ENCODE results near the gene LAMA3.

GRCh38 chr18:23704806-23705205 is 15.6 kb downstream of the LAMA3 start:
- TF ChIP-seq, protein P1, sequence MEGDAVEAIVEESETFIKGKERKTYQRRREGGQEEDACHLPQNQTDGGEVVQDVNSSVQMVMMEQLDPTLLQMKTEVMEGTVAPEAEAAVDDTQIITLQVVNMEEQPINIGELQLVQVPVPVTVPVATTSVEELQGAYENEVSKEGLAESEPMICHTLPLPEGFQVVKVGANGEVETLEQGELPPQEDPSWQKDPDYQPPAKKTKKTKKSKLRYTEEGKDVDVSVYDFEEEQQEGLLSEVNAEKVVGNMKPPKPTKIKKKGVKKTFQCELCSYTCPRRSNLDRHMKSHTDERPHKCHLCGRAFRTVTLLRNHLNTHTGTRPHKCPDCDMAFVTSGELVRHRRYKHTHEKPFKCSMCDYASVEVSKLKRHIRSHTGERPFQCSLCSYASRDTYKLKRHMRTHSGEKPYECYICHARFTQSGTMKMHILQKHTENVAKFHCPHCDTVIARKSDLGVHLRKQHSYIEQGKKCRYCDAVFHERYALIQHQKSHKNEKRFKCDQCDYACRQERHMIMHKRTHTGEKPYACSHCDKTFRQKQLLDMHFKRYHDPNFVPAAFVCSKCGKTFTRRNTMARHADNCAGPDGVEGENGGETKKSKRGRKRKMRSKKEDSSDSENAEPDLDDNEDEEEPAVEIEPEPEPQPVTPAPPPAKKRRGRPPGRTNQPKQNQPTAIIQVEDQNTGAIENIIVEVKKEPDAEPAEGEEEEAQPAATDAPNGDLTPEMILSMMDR (IDR thresholded peaks at IDR 0.05): no peak
- TF ChIP-seq POLR2A (IDR thresholded peaks at IDR 0.05): no peak

Measured in right lobe of liver (tissue), 4 donors.